ENCODE data around the gene SLFN12.
"Not testable (repeated sequence)": the region's sequence is repeated elsewhere in the genome, so short reads cannot be mapped to it uniquely, and the experiment has no call there.

Gene SLFN12

DNA sequence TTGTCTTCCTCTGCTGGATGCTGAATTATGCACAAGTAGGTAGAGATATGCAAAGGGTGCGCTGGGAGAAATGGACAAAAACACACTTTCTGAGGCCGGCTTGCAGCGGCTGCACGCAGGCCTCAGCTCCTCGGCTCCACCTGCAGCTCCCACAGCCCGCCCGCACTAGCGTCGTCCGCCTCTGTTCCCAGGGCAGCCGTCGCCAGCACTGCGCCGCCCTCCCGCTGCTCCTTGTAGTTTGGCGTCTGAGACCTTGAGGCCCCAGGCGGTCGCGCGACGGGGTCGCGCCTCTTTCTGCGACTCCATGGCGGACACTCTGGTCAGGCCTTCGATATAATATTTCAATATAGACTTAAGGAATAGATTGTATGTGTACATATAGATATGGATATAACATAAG is 24.8 kb downstream of the SLFN12 start:
- DNase-seq, result no peak

DNA sequence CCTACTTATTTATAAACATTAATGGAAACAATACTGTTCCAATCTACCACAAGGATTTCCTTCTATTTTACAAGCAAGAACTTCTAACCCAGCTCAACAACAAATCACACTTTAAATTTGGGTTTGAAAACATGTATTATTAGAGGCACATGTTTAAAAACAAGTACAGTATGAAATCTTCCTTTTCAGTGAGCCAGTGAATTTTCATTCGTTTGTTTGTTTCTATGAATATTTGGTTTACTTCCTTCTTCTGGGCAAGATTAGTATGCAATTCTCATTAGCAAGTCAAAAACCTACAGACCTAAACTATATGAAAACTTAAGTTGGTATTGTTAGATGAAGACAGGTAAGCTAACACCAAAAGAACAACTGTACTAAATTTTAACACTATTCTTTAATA is 25.7 kb downstream of the SLFN12 start:
- no peak for DNase-seq

DNA sequence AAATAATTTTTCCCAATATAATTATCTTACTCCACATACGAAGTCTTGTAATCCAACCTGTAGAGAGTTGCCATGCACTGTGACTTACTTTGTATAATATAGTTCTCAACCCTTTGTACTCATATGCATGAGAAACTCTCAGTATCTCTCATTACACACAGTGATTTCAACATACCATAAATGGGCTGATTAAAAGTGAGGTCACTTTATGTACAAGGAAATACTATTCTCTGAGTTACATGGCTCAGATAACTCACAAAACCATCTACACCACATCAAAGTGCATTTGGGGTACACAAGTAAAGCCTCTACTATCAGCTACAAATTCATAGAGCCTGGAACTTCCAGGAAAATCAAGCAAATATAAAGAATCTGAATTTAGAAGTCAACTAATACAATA is 27.9 kb downstream of the SLFN12 start:
- no peak for DNase-seq

- DNase-seq, result not testable (repeated sequence)
Measured at GRCh38 chr17:35393783-35394182, 38.5 kb downstream of the SLFN12 start.

DNA sequence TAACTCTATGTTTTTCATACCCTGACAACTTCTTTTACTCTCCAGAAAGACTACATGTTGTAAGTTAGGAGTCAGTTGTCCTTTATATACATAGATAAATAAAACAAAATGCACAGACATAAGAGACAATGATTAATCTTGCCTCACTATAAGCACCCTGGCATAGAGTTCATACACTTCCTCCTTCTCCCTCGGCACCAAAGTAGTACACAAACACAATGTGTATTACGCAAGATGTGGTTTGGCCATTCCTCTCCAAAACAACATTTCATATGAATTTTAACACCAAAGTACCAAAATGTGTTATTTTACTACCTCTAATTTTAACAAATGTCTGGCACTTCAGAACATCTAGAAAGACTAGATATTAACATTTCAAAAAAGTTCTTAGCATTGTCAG is 41.6 kb downstream of the SLFN12 start:
- DNase-seq, result no peak

DNA sequence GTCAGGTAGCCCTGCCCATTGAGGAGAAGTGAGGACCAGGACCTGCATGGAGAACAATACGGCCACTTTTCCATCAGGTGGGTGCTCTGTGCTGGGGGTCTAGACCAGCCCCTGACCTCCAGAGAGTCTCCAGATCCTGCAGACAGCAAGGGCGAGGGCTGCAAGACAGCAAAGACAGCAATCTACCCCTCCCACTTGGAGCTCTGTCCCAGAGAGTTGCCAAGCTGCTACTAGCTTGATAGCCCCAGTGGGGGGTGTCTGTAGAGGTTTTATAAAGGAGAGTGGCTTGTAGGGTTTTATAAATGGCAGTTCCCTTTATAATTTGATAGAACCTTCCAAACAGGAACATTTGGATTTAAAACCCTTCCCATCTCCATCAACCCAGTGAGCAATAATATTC is 42.1 kb downstream of the SLFN12 start:
- no peak for DNase-seq

DNA sequence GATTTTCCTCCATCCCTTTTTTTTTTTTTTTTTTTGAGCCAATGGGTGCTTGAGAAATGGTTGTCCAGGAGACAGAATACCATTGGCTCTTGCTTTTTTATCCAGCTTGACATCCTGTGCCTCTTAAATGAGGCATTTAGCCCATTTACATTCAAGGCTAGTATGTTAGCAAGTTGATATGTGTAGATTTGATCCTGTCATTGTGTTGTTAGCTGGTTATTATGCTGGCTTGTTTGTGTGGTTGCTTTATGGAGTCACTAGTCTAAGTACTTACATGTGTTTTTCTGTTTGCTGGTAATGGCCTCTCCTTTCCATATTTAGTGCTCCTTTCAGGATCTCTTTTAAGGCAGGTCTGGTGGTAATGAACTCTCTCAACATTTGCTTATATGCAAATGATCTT is 44.8 kb downstream of the SLFN12 start:
- no peak for DNase-seq

GRCh38 chr17:35377706-35378105 is 54.6 kb downstream of the SLFN12 start:
- DNase-seq, result no peak

DNA sequence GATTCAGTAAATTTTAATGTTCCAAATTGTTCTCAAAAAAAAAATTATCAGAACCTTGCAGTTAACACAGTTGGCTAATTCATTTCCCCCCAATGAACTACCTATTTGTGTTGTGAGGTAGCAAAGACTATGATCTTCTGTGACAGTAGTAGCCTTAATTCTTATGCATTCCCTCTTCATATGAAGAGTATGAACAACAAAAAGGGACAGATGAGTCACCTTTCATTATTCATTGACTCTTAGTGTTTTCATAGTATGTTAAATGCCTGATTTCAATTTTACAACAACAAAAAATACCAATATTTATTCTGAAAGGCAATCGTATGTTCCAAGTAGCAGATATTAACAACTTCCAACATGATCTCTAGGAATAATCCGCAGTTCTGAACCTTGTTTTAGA is 55.2 kb downstream of the SLFN12 start:
- no peak for DNase-seq

DNA sequence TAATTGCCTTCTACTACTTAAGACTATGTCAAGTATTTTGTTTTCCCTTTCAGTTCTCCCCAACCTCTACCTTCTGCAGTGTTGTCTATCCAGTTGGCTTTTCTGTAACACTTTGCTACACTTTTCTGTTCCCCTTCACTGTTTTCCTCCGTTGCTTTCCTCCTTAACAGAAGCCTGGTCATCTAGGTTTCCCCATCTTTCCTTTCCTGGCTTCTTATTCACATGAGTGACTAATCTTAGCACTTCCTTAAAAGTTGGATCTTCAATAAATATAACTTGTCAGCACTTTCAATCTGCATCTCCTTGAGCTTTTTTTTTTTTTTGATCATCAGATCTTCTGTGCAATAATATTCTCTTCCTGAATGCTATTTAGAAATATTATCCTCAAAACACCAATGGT is 56.1 kb downstream of the SLFN12 start:
- DNase-seq, result no peak

DNA sequence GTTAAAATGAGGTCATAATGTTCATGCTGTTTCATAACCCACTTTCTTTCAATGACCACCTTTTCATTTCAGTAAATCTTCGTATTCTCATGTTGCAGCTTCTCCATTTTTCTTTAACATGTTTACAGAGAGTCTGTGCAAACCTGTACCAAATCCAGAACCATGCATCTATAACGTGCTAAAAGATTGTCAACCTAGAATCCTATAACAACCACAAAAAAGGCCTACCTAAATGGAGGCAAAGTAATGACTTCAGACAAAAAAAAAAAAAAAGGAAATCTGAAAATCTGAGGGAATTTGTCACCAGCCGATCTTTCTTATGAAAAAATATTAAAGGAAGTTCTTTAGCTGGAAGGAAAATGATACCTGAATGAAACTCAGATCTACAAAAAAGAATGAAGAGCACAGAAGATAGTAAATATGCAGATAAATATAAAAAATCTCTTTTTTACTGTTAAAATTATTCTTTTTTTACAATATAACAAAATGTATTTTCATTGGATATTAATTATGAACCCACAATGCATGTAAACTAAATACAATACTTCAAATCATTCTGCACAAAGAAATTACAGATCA is 57.4 kb downstream of the SLFN12 start:
- no peak for DNase-seq

DNA sequence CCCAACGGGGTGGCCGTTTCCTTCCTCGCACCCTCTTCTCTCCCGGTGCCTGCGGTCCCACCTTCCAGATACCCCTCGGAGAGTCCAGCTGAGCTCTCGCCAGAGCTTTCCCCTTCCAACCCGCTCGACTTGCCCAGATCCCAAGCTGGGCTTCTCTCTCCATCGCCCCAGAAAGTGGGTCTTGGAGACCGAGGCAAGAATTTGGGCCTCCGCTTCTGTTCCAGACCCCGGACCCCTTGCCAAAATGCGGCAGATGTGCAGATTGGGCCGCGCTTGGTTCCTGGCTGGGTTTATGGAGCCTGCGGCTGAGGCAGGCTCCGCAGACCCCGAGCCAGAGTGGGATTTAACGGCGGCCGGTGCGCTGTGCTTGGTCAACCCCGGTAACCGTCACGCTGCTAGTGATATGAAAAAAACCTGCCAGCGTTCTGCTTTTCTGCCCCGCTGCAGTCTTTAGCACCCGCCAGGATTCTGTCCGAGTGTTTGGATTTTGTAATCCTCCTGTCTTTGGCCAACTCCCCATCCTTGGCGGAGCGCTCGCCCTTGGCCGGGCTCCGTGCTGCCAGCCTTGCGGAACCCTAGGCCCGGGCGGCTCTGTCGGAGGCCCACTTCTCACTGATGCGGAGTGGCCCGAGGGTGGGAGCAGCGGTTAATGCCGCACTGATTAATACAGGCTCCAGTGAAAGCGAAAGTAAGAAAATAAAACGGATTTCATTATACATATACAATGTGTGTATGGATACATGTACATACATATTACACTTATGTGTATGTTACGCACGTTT is 58.1 kb downstream of the SLFN12 start:
- peak; percentile 71 to 76 for DNase-seq

- DNase-seq, result peak; percentile 96 to 97
Measured at GRCh38 chr17:35373534-35373983, 58.7 kb downstream of the SLFN12 start, which contains the start of gene SLFN11. Gene SLFN11 (minus strand): TSS chr17:35373621. CDS start chr17:35363807, 9,814 bp downstream.

GRCh38 chr17:35372846-35373533 is 59.3 kb downstream of the SLFN12 start:
- no peak for DNase-seq

DNA sequence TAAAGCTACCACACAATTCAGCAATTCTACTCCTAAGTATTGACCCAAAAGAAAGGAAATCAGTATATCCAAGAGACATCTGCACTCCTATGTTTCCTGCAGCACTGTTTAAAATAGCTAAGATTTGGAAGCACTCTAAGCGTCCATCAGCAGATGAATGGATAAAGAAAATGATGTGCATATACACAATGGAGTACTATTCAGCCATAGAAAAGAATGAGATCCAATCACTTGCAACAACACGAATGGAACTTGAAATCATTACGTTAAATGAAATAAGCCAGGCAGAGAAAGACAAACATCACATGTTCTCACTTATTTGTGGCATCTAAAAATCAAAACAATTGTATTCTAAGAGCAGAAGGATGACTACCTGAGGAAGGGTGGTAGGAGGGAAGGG is 60.4 kb downstream of the SLFN12 start:
- no peak for DNase-seq

- DNase-seq, result no peak
Measured at GRCh38 chr17:35368081-35368830, 64.0 kb downstream of the SLFN12 start.

- no peak for DNase-seq
Measured at GRCh38 chr17:35361027-35361426, 71.3 kb downstream of the SLFN12 start.

All from activated T-cell treated with anti-CD3 and anti-CD28 coated beads, Interleukin-2, amount 50 U/mL, for 48 hours (primary cell).